Panc1 (cell line): ENCODE data around the gene RUSF1.

ENCODE experiments used
- POLR2AphosphoS5 ChIP-seq: IDR thresholded peaks from 2 replicates; pipeline ENCODE4 v1.6.1; 2012; ENCODE audit warnings: mild to moderate bottlenecking, low read depth, low read length, moderate library complexity
- TF ChIP-seq, protein P1 (sequence below): fragments of 450-650 bp; IDR thresholded peaks from 2 replicates; pipeline ENCODE4 v1.5.1; 2017; ENCODE audit warnings: mild to moderate bottlenecking

DNA sequence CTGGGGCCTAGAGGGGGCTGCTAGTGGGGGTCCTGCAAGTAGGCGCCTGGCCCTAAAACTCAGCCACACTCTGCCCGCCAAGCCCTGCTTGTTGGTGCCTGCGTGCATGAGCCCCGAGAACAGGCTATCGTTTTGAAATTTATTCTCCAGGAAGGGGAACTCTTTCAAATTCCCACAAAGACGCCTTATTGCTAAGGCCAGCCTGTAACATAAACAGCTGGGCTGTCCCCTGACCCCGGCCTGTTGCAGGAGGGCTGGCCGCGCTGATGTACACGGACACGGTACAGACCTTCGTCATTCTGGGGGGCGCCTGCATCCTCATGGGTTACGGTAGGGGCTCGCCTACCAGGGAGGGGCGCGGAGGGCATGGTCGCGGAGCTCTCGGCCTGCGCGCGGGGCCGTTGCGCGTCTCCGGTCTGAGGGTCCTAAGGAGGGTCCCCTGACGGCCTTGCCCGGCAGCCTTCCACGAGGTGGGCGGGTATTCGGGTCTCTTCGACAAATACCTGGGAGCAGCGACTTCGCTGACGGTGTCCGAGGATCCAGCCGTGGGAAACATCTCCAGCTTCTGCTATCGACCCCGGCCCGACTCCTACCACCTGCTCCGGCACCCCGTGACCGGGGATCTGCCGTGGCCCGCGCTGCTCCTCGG, 21.0 kb downstream of the RUSF1 start:
- TF ChIP-seq, protein P1, sequence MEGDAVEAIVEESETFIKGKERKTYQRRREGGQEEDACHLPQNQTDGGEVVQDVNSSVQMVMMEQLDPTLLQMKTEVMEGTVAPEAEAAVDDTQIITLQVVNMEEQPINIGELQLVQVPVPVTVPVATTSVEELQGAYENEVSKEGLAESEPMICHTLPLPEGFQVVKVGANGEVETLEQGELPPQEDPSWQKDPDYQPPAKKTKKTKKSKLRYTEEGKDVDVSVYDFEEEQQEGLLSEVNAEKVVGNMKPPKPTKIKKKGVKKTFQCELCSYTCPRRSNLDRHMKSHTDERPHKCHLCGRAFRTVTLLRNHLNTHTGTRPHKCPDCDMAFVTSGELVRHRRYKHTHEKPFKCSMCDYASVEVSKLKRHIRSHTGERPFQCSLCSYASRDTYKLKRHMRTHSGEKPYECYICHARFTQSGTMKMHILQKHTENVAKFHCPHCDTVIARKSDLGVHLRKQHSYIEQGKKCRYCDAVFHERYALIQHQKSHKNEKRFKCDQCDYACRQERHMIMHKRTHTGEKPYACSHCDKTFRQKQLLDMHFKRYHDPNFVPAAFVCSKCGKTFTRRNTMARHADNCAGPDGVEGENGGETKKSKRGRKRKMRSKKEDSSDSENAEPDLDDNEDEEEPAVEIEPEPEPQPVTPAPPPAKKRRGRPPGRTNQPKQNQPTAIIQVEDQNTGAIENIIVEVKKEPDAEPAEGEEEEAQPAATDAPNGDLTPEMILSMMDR: no peak
- no peak for TF ChIP-seq POLR2AphosphoS5
